Large intestine (tissue), 3 donors: ENCODE data around the gene PFN3. TPM values are rescaled to one million over a fixed set of nuclear protein-coding genes. Genes with fewer than 3 reads are reported as not detected.

Experiments
- DNase-seq, 2 donors: peaks; one replicate each; pipeline versions ENCODE4 v3.0.0 to v3.0.0-alpha.2; 2013
- H3K27ac ChIP-seq: one replicate; pipeline ENCODE4 v1.5.1; 2013; ENCODE audit warnings: low read length
- H3K27me3 ChIP-seq: 2 replicates; pipeline ENCODE4 v1.6.1; 2013; ENCODE audit warnings: low read length; ENCODE audit not compliant: control insufficient read depth, insufficient read depth
- H3K36me3 ChIP-seq: 2 replicates; pipeline ENCODE4 v1.6.1; 2013; ENCODE audit warnings: low read length; ENCODE audit not compliant: control insufficient read depth, insufficient read depth
- H3K4me1 ChIP-seq: one replicate; pipeline ENCODE4 v1.6.1; 2013; ENCODE audit warnings: low read length; ENCODE audit not compliant: control insufficient read depth, insufficient read depth
- H3K4me3 ChIP-seq: one replicate; pipeline ENCODE4 v1.5.1; 2013; ENCODE audit warnings: low read length
- H3K9me3 ChIP-seq: one replicate; pipeline ENCODE4 v1.6.1; 2013; ENCODE audit warnings: mild to moderate bottlenecking, low read depth, low read length, moderate library complexity; ENCODE audit not compliant: control insufficient read depth
- WGBS: methylation state at CpG from one replicate; pipeline ENCODE4 v1.1.5; 2013; ENCODE audit warnings: low lambda C conversion rate; ENCODE audit not compliant: insufficient coverage; 5-methylcytosine and 5-hydroxymethylcytosine counted together
- polyA plus RNA-seq: library from polyadenylated mRNA; unstranded; fragments of 120-200 nt; gene quantifications from one replicate; pipeline ENCODE4 v1.2.1, GENCODE V29; 2013

Gene PFN3
- polyA plus RNA-seq, 1 donor = not detected

DNA sequence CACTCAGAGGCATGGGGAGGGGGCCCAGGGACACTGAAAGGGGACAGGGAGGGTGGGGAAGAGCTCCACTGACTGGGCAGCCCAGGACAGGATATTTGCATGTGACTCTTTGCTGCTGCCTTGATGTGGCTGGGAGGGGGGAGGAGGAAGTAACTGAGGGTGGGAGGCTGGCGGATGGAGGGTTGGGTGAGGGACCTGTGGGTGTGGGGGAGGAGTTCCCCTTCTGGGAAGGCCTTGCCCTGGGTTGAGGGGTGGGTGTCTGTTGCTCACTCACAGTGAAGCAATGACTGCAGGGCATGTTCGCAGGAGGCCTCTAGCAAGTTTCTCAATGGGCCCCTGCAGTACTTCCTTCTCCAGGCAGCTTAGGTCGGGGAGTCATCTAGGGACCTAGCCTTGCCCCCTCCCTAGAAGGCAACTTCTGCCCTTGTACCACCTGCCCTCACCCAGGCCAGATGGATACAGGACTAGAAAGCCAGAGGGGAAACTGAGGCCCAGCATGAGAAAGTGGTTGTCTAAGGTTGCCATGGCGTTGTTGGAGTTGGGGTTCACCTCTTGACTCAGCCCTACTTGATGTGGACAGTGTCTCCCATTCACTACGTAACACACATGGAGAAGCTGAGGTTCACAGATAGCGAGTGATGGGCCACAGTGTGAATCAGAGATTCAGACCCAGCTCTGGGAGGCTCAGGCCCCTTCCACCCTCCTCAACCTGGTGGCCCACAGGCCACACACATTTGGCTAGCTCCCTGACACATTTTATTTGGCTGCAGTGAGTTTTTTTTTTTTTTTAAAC is 29.0 kb upstream of the PFN3 start:
- no CpG with 5 or more reads among the region's 6 CpGs for WGBS
- no peak for DNase-seq
- H3K9me3 ChIP-seq = no peaks in the 10 kb centered on the region
- H3K27ac ChIP-seq = no peak overlapping the region
- H3K36me3 ChIP-seq = peaks cover 37% of the 10 kb centered on the region
- H3K27me3 ChIP-seq = no peaks in the 10 kb centered on the region
- H3K4me3 ChIP-seq = no peak overlapping the region
- H3K4me1 ChIP-seq = peaks cover 16% of the 10 kb centered on the region

DNA sequence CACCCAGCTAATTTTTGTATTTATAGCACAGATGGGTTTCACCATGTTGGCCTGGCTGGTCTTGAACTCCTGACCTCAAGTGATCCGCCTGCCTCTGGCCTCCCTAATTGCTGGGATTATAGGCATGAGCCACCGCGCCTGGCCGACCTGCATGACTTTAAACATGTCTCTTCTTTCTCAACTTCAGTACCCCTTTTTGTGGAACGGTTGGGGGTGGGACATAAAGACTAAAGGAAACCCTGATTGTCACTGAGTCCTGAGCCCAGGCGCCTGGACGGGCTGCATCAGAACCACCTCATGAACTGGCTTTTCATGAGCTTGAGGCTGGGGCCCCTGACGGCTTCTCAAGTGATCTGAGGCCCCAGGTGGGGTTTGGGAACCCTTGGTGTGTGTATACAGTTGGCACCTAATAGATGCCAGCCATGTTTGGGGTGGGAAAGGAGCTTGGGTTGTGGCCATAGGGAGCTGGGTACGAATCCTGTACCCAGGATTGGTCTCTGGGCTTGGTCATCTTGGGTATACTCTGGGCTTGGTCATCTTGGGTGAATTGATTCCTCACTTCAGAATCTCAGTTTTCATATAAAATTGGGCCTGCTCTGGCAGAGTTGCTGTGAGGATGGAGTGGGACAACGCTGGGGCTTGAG is 28.2 kb upstream of the PFN3 start:
- Histone ChIP-seq H3K27me3 (no peaks in the 10 kb centered on the region), H3K4me3 (no peak overlapping the region), H3K27ac (no peak overlapping the region), H3K4me1 (peaks cover 16% of the 10 kb centered on the region), H3K9me3 (no peaks in the 10 kb centered on the region), H3K36me3 (peaks cover 30% of the 10 kb centered on the region)
- WGBS = 100% methylated on average over 1 of the region's 10 CpGs
- DNase-seq = no peak

DNA sequence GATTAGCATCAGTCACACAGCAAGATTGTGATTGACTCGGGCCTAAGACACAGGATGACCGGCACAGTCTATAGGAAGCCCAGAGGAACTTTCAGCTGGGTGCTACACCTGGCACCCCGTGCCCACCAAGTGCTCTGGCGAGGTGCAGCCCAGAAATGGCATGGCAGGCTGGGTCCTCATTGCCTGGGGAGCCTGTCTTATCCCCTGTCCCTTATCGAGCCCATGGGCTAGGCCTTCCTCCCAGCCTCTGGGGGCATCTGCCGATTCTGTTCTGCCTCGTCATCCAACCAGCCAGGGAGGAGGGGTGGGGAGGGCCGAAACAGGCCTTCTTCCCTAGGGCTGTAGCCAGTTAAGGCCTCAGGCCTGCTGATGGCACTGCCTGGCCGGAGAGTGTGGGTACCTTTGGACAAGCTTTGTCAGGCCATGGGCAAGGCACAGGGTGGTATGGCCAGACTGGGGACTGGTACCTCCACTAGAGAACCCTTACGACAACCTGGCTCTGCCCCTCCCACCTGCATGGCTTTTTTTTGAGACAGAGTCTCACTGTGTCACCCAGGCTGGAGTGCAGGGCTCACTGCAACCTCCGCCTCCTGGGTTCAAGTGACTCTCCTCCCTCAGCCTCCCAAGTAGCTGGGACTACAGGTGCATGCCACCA is 27.6 kb upstream of the PFN3 start:
- H3K4me1 ChIP-seq = peaks cover 16% of the 10 kb centered on the region
- no CpG with 5 or more reads among the region's 11 CpGs for WGBS
- H3K9me3 ChIP-seq = no peaks in the 10 kb centered on the region
- H3K4me3 ChIP-seq = no peak overlapping the region
- H3K27ac ChIP-seq = no peak overlapping the region
- no peak for DNase-seq
- H3K36me3 ChIP-seq = peaks cover 24% of the 10 kb centered on the region
- no peaks in the 10 kb centered on the region for H3K27me3 ChIP-seq

DNA sequence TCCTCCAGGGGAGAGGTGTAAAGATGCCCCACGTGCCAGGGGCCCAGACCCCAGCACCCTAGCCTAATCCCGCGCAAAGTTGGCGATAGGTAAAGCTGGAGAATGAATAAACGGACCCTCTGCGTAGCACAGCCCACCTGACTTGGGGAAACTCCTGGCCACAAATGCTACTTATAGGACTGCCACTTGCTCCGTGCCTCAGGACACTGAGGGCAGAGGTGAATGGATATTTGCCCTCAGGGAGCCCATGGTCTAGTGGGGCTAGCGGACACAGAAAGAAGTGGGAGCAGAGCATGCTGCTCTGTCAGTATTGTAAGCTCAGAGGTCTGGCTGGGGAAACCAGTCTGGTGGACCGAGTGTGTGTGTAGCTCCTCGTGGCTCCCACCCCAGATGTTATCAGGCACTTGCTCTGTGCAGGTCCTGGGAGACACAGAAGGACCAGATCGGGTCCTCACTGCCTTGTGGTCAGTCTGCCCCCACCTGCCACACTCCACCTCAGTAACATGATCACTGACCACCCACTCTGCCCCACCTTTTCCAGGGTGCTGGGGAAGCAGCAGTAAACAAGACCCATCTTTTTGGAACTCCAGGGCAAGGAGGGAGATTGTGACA is 26.9 kb upstream of the PFN3 start:
- Histone ChIP-seq H3K4me3 (peak overlapping the region; percentile 54), H3K9me3 (no peaks in the 10 kb centered on the region), H3K36me3 (peaks cover 17% of the 10 kb centered on the region), H3K27me3 (no peaks in the 10 kb centered on the region), H3K4me1 (peaks cover 16% of the 10 kb centered on the region), H3K27ac (no peak overlapping the region)
- no CpG with 5 or more reads among the region's 11 CpGs for WGBS
- DNase-seq = peak in 1 of 2 donors; percentile 48

DNA sequence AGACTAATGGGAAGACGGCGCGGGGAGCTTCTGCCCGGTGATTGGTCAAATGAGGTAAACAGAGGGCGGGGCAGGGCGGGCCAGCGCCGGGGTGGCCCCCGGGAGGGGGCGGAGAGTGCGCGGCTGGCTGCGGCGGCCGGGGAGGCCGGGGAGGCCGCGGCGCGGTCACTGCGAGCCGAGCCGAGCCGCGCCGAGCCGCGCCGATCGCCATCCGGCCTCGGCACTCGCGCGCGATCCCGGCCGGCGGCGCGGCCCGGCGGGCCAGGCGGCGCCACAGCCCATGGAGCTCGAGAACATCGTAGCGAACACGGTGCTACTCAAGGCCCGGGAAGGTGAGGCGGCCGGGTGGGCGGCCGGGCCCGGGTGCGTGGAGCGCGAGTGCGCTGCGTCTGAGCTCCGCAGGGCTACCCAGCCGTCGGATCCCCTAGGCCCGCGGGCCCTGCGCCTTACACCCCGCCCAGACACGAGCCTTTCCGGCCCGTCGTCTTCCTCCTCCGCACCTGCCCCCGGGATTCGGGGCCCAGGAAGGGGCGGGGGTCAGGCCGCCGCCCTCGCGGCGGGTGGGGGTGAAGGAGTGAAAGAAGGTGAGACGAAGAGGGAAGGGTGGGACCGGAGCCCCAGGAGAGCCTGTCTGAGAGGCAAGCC is 26.2 kb upstream of the PFN3 start, which contains the start of gene GRK6:
Gene GRK6, plus strand, starts transcription at position 111 of the 645 bp plus-strand sequence. Its CDS starts 170 bp downstream, at position 281.
- peaks cover 11% of the 10 kb centered on the region for H3K36me3 ChIP-seq
- no peaks in the 10 kb centered on the region for H3K27me3 ChIP-seq
- H3K9me3 ChIP-seq = no peaks in the 10 kb centered on the region
- H3K27ac ChIP-seq = peak within 1 kb of the TSS; percentile 91
- peak within 1 kb of the TSS; percentile 57 for H3K4me3 ChIP-seq
- no CpG with 5 or more reads among the region's 82 CpGs for WGBS
- peaks cover 16% of the 10 kb centered on the region for H3K4me1 ChIP-seq
- DNase-seq = peak; percentile 63 to 78

DNA sequence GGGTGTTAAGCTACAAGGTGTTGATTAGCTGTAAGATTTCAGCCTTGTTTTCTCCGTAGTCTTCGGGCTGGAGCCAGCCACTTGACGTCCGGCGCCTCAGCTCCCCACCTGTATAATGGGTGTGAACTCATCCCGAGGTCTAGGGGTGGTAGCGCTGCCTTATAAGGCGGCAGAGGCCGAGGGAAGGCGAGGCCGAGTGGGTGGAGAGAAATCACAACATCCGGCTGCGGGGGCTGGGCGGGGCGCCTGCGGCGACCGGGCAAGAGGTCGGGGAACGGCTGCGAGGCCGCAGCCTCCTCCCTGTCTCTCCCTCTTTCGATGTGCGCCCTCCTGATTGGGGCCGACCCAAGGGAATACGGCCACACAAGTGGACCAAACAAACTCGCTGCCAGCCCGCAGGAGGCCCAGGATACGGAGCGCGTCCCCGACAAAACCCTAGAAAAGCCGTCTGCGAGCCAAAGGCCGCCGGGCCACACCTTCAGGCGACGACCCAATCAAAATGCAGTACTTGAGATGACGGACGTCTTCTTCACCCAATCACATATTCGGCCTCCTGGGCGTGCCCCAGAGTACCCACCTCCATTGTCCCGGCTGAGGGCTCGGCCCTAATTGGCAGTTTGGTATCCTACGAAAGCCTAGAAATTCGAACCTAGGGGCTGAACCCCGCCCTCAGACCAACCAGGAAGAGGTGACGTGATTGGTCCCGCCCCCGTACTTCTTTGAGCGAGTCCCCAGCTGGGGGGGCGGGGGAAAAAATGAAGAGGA is 25.5 kb upstream of the PFN3 start:
- H3K4me3 ChIP-seq = peak overlapping the region; percentile 57
- no peaks in the 10 kb centered on the region for H3K27me3 ChIP-seq
- DNase-seq = peak; percentile 100
- no CpG with 5 or more reads among the region's 52 CpGs for WGBS
- peaks cover 5% of the 10 kb centered on the region for H3K36me3 ChIP-seq
- no peaks in the 10 kb centered on the region for H3K9me3 ChIP-seq
- H3K4me1 ChIP-seq = peaks cover 16% of the 10 kb centered on the region
- H3K27ac ChIP-seq = peak overlapping the region; percentile 91

DNA sequence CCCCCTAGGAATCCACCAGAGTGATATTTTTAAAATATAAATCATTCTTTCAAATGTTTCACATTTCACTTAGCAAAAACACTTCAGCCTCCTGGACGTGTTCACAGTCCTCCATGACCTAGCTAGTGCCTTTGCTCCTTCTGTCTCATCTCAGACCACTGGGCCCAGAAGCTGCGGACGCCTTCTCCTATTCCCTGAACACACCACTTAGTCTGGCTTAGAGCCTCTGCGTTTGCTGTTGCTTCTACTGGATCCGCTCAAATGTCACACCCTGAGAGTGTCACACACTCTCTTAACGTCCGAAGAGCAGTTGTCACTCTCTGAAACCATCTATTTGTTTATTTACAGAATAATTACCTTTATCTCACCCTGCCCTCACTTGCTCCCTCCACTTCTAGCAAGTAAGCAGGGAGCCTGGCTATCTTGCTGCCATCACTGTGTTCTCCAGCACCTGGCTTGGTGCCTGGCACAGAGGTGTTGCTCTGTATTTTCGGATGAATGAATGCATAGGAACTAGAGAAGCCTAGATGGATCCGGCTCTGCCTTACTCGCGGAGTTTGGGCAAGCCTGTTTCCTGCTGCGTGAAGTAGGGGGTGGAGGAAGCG is 24.8 kb upstream of the PFN3 start:
- peak overlapping the region; percentile 57 for H3K4me3 ChIP-seq
- H3K9me3 ChIP-seq = no peaks in the 10 kb centered on the region
- peak overlapping the region; percentile 91 for H3K27ac ChIP-seq
- WGBS = 40% methylated on average over 1 of the region's 13 CpGs
- no peak for DNase-seq
- H3K4me1 ChIP-seq = peaks cover 16% of the 10 kb centered on the region
- H3K36me3 ChIP-seq = peaks cover 3% of the 10 kb centered on the region
- H3K27me3 ChIP-seq = no peaks in the 10 kb centered on the region

DNA sequence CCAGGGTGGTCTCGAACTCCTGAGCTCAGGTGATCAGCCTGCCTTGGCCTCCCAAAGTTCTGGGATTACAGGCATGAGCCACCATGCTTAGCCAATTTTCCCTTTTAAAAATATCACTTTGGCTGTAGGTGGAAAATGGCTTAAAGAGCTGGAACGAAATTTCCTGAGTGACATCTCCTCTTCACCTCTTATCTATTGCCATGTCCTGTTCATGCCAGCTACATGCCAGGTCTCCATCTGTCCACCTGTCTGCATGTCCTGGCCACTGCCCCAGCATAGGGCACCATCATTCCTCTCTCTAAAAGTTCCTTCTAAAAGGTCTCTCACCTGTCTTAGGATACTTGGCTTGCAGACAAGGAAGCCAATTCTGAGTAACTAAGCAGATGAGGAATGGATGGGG is 23.2 kb upstream of the PFN3 start:
- Histone ChIP-seq H3K9me3 (no peaks in the 10 kb centered on the region), H3K4me3 (no peak overlapping the region), H3K4me1 (peaks cover 16% of the 10 kb centered on the region), H3K27me3 (no peaks in the 10 kb centered on the region), H3K27ac (no peak overlapping the region), H3K36me3 (peaks cover 3% of the 10 kb centered on the region)
- WGBS = 100% methylated on average over 1 of the region's 2 CpGs
- no peak for DNase-seq

DNA sequence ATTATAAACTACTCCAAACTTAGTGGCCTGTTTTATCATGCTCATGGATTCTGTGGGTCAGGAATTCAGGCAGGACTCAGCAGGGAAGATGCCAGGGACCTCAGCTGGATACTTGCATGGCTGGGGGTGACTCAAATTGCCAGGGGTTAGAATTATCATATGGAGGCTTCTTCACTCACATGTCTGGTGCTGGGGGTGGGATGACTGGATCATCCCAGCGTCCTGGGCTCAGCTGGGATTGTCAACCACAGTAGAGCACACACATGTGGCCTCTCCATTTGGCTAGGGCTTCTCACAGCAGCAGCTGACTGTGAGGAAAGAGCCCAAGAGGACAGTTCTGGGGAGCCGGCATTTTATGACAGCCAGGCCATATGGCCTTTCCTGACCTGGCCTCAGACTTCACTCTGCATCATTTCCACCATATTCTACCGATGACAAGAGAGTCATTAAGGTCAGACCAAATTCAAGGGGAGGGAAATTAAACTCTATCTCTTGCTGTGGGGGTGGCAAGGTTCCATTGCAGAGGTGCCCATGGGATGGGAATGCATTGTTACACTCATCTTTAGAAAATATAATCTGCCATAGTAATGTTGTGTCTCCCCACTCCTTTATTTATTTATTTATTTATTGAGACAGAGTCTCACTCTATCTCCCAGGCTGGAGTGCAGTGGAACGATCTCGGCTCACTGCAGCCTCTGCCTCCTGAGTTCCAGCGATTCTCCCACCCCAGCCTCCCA is 20.8 kb upstream of the PFN3 start:
- DNase-seq = no peak
- H3K4me3 ChIP-seq = no peak overlapping the region
- no peaks in the 10 kb centered on the region for H3K36me3 ChIP-seq
- no peak overlapping the region for H3K27ac ChIP-seq
- H3K4me1 ChIP-seq = peaks cover 4% of the 10 kb centered on the region
- H3K27me3 ChIP-seq = no peaks in the 10 kb centered on the region
- WGBS = no CpG with 5 or more reads among the region's 6 CpGs
- no peaks in the 10 kb centered on the region for H3K9me3 ChIP-seq
